GM19372 (cell line): ENCODE measurements around the gene SERPINB6.
A peak's percentile ranks its signal among the peaks of the same experiment; 100 is the strongest.
"Not testable (repeated sequence)": the region's sequence is repeated elsewhere in the genome, so short reads cannot be mapped to it uniquely, and the experiment has no call there.

ENCODE experiments used
- ATAC-seq: cut with Tn5 transposase; IDR thresholded peaks from one replicate; pipeline ENCODE4 v1.9.1; 2021; ENCODE audit warnings: mild to moderate bottlenecking, low read depth, moderate library complexity; ENCODE audit not compliant: unreplicated experiment

Gene SERPINB6

DNA sequence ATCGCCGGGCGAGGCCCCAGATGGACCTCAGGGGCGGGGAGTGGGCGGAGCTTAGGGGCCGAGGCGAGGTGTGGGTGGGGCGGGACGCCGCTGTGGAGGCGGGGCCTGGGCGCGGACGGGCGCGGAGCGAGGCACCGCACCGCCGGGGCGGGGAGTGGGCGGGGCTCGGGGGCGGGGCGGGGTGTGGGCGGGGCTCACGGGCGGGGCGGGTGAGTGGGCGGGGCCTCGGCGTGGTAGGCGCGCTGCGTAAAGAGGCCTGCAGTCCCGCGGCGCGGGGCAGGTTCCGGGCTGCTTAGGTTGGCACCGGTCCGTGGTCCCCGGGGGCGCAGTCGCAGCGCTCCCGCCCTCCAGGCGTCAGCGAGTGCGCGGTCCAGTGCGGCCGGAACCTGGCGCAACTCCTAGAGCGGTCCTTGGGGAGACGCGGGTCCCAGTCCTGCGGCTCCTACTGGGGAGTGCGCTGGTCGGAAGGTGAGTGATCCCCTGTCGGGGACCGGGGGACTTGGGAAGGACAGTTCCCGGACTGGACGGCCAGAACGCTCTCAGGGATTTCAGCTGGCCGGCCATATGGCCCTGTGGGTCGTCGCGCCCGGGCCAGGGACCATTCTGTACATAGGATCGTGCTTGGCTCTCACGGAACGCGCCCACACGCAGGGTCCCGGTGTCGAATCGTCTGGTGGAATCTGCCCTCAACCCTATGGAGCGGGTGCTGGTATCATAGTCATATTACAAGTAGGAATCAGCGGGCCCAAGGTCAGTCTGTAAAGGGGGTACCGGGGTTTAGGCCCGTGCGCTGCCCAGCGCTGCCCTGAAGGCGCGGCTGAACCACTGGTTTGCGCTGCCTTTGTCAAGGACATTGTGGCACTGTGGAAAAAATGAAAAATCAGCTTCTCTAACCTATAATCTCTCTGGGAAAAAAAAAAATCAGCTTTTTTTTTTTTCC is 28.5 kb upstream of the SERPINB6 start, which contains the start of gene NQO2:
TSS of gene NQO2 (plus strand) at position 277 of the 940 bp plus-strand sequence. CDS start 6,659 bp downstream, outside the sequence.
- peak; percentile 69 for ATAC-seq

DNA sequence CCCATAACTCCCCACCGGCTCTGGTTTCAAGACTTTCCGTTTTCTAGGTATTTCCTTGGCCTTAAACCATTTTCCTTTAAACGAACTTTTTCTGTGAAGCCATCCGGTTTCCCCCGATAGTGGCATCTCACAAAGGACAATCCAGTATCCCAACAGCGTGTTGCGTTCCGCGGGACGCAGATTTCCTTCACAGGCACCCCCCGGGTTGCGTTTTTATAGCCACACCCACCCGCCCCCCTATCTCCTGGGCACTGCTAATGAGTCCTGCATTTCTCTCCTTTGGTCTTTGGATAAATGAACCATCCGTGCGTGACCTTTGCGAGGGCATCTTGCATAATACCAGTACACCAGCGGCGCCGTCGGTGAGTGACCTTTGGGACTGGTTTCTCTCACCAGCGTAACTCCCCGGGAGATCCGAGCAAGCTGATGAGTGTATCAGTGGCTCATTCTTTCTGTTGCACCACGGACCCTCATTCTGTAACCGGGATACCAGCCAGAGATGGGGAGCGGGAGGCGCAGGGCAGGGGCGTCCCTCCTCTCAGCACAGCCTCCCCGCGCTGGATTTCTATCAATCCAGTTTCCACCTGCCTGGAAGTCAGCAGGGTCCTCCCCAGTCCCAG is 27.7 kb upstream of the SERPINB6 start:
- ATAC-seq, result peak; percentile 28

DNA sequence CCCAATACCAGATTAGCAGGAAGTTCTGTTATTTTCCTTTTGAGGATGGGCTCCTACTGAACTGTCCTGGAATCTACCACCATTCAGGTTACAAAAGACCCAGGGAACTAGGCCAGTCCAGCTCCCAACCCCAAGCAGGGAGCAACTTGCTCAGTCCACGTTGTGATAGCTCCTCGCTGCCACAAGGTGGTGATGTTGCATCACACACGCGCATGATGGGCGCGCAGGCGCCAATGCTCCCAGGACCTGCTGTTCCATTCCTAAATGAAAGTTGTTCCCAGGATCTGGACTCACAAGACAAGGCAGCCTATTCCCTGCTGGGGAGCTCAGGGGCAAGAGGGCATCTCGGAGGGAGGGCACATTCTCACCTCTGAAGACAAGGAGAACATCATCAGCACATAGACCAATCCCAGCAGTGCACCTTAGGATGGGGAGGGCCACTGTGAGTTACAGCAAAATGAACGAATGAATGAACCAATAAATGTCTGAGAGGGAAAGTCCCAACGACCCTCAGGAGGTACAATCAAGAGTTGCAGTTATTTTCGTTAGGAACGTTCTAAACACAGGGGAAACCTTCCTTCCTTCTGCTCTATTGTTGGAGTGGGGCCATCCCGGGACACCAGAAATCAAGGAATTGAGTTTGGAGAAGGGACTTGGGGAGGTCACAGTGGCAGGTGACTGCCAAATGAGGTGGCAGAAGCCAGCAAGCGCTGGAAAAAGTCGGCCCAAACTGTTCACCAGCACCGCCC is 27.1 kb upstream of the SERPINB6 start:
- not testable (repeated sequence) for ATAC-seq

DNA sequence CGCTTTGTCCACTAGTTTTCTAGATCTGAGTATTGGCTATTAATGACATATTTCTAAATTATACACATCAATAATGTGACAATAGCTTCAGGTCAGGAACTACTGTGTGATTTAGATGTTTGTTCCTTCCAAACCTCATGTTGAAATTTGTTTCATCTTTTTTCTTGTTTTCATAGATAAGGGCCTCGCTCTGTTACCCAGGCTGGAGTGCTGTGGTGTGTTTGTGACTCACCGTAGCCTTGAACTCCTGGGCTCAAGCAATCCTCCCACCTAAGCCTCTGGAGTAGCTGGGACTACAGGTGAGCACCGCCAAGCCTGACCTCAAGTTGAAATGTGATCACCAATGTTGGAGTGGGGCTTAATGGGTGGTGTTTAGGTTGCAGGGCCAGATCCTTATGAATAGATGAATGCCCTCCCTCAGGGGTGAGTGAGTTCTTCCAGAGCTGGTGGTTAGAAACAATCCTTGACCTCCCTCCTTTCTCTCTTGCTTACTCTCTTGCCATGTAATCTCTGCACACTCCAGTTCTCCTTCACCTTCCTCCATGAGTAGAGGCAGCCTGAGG is 22.5 kb upstream of the SERPINB6 start:
- no peak for ATAC-seq

DNA sequence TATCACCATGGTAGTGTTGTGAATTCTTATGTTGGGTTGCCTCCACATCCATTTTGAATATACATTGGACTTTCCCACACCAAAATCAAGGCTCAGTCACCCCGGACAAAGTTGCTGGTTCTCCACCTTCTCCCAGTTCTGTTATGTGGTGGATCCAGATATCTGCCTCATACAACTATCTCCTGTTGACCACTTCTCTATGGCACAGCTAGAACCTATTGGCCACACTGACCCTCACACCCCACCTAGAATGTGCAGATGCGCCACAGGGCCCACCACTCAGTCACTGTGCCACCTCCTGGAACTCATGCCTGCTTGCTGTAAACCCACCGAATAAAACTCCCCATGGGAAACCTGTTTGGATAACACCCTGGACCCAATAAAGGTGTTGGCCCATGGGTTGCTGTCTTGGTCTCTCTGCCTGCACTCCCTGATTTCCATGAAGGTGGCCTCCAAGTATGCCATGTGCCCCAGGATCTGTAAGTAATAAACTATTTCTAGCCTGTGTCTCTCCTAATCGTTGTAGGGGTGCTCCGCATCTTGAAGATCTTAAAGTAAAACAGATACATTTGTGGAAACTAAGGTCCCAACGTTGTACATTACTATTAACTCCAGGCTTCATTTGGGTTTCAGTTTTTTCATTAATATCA is 21.1 kb upstream of the SERPINB6 start:
- no peak for ATAC-seq

DNA sequence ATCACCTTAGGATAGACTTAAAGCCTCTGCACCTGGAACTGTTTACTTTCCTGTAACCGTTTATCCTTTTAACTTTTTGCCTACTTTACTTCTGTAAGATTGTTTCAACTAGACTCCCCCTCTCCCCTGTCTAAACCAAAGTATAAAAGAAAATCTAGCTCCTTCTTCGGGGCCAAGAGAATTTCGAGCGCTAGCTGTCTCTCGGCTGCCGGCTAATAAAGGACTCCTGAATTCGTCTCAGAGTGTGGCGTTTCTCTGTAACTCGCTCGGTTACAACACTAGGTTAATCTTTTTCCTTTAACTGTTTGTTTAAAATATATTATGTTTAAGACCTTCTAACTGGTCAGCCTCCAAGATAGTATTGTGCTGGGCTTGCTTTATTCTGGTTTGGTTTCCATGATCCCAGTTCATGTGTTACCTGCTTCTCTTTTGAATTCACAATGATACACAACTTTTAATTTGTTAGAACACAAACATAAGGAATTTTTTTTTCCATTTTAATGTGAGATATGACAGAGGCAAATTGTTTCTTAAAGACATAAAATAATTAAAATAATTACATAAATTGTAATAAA is 19.7 kb upstream of the SERPINB6 start:
- no peak for ATAC-seq

DNA sequence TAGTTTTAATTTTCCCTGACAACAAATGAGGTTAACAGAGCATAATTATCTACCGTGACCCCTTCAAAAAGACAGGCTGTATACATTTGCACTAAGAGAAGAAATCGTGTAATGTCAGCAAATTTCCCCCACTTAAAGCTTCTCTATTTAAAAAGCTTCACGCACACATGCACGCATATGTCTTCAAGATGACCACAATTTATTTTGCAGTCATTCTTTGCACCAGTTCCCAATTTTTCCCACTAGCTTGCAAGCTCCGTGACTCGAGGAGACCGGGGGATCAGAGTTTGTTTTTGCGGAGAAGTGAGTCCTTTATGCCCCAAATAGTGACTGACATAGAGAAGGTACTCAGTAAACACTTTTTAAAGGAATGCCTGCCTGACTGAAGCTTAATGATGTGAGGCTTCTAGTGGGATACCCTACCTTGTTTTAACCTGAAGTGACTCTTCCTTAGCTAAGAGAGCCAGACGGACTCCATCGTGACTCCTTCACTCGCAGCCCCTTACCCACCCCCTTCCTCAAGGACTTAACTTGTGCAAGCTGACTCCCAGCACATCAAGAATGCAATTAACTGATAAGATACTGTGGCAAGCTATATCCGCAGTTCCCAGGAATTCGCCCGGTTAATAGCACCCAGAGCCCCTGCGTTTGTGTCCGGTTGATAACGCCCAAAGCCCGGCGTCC is 19.0 kb upstream of the SERPINB6 start:
- ATAC-seq, result no peak

DNA sequence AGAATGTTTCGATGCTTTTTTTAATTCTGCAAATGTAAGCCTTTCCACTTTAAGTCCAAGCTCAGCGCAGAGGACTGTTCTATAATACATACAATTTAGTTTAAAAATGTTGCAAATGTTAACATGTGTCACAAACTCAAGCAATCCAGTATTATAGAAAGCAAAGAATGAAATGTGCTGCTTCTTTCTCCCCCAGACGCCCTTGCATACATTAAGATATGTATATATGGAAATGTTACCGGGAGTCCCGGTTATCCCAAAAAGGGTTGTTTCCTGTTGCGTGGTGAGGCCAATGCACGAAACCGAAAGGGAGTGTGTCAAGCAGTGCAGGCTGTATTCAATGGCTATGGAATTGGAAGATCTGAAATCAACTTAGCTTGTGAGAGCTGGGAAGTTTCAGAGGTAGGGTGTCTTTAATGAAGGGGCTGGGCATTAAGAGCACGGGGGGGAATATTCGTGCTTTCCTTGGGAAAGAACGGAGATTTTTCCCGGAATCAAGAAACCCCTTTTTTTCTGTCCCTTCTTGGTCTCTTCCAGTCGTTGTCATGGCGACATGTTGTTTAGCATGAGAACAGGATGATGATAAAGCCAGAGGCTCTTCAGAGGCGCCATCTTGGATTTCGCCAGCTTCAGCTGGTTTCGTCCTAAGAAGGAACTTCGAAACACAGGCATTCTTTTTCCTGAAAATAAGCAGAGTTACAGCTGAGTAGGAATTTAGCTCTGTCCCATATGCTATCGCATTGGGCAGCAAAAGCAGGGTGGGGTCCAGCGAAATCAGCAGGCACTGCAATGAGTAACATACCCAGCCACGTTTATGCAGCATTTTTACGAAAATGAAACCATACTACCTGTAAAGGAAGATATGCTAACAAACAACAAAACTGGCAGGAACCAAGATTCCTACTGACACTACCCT is 18.2 kb upstream of the SERPINB6 start:
- peak; percentile 70 for ATAC-seq

DNA sequence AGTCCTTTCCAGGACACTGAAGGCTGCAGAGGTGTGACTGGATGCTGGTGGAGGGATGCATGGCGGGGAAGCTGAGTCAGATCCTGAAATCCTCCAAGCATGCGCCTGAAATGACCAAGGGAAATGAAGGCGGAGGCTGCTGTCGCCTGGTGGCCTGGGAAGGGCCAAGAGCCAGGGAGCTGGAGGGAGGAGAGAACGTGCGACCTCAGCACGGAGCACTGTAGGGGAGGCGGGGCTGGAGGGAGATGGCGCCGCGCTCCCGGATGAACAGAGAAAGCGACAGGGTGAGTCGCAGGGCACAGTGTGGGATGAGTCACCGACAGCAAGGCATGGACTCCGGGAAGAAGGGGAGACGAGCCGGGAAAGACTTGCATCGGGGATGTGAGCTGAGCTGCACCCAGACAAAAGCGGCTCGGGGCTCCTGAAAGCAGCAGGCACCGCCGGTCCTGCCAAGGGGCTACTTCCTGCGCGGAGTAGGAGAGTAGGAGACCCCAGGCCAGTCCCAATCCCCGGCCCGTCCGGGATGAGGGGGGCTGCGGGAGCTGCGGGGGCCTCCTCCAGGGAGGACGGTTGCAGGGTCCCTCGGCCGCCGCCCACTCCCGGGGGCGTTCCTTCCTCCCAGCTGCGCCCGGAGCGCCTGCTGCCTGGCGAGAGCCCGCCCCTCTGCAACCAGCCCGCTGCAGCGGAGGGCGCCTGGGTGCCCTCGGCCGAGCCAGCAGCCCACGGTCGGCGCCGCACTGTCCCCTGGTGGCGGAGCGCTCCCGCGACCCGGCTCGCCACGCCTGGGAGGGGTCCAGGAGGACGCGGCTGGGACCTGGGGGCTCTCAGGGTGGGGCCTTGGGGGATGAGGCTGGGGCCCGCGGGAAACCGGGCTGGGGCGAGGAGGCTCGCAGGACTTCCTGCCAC is 17.3 kb upstream of the SERPINB6 start:
- ATAC-seq, result peak; percentile 56

DNA sequence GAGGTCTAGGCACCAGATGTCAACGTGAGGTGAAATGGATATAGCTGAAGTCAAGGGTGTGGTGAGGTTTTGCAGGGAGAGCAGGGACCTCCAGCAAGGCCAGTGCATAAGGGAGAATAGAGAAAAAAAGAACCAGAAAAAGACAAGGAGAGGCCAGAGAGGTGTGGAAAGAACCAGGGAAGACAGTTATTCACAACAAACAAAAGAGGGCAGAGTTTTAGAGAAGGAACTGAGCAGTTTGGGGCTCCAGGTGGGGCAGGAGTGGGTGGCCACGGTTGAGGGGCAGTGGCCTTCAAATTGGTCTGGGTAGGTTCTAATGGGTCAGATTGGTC is 16.7 kb upstream of the SERPINB6 start:
- no peak for ATAC-seq

DNA sequence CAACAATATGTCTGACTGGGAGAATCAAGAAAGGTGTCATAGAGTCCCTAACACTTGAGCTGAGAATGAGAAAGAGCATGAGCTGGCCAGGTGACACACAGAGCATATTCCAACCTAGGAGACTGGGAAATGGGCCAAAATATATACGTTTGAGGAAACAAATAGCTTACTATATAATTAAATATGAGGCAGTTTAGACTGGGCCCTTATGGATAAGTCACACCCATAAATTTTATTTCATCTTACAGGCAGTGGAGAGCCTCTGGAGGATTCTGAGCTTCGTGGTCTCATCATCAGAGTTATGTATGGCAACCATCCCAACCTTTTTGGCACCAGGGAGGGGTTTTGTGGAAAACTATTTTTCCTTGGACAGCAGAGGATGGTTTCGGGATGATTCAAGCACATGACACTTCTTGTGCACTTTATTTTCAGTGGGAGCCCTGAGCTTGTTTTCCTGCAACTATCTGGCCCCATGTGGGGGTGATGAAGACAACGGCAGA is 15.4 kb upstream of the SERPINB6 start:
- no peak for ATAC-seq

DNA sequence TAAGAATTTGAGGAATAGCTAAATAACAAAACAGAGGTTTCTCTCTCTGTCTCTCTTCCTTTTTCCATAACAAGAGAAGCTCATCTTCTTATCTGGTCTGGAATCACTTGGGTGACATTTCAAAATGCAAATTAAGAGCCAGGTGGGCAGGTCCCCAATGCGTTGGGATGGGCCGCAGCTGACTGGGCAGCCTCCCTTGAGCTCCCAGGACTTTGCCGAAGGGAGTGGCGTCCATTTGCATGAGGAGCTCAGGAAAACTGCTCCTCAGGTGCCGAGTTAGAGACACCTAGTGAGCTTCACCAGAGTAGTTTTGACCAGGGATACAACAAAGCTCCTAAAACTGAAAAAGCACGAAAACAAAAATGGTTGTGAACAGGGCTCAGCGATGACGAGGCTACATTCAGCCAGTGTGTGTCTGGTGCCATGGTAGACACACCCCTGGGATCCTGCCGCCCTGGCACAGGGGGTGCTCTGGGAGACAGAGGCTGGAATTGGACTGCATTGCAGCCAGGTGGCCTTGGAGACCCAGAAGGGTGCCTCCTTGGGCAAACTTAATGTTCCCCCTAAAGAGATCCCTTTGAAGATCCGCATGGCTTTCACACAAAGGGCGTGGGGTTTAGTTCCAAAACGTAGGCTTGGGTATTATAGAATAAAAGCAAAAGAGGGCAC is 13.5 kb upstream of the SERPINB6 start:
- no peak for ATAC-seq

DNA sequence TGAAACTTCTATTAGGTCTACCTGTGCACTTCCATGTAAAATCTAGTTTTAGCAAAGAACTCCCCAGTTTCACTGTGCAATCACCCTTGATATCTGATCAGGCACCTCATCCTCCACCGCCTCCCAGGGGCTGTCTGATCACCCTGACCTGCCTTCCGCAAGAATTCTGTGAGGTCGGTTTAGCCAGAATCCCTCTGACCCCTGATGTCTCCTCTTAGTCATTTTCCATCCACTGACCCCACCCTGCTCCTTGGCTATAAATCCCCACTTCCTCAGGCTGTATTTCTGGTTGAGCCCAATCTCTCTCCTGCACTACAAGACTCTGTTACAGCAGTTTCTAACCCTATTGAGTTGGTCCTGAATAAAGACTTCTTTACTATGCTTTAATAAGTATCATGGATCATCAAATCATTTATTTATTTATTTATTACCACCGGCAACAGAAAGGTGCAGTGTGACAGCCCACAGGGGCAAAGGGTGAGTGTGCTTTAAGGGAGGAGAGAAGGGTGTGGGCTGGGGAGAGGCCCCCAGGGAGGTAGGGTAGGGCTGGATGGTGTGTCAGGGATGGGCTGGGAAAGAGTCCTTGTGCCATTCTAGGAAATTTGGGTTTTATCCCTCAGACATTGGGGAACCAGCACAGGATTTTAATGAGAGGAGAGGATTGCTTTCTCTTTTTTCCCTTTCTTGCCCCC is 11.2 kb upstream of the SERPINB6 start:
- ATAC-seq, result no peak

DNA sequence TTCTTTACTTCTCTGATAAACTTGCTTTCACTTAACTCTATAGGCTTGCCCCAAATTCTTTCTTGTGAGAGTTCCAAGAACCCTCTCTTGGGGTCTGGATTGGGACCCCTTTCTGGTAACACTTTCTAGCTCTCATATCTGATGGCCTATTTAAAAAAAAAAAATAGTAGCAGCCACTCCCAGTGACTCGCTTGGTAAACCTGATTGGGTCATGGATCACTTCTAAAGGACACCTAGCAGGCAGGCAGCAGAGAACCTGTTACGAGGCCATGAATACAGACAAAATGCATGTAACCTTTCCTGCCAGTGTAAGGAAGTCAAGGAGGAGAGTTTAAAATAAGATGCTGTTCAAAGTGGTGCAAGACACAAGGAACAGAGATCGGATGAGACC is 9.1 kb upstream of the SERPINB6 start:
- no peak for ATAC-seq

DNA sequence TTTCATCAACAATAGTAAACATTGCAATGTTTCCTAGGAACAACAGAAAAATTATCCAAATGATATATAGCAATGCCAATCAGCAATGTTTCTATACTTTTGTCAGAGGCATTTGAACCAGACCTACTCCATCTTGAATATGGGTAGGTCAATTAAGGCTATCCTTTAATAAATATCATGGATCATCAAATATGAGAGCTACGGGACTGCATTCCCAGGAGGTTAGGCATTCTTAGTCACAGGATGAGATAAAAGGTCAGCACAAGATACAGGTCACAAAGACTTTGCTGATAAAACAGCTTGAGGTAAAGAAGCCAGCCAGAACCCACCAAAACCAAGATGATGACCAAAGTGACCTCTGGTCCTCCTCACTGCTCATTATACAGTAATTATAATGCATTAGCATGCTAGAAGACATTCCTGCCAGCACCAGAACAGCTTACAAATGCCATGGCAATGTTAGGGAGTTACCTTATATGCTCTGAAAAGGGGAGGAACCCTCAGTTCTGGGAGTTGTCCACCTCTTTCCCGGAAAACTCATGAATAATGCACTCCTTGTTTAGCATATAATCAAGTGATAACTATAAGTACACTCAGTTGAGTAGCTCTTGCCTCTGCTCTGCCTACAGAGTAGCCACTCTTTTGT is 8.6 kb upstream of the SERPINB6 start:
- no peak for ATAC-seq

DNA sequence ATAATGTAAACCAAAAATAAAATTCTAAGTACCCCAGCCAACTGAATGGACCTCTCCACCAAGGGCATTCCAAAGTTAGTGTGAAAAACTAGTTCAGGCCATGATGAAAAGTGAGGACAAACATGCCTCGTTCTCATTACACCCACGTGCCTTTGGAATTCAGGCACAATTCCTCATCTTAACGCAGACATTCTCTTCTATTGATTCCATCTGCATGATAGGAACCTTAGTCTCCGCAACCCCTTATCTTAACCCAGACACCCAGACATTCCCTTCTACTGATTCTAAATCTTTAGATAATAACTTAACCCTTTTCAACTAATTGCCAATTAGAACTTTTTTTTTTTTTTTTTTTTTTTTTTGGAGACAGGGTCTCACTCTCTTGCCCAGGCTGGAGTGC is 7.6 kb upstream of the SERPINB6 start:
- no peak for ATAC-seq
